ENCODE measurements around the gene TRAF5.
"Not testable (repeated sequence)": the region's sequence is repeated elsewhere in the genome, so short reads cannot be mapped to it uniquely, and the experiment has no call there.

Gene TRAF5

GRCh38 chr1:211313392-211313791 is 13.2 kb upstream of the TRAF5 start:
- H3K27me3 ChIP-seq (ENCODE audit: low read depth, low read length): no peaks in the 10 kb centered on the region
- no peak overlapping the region for H3K27ac ChIP-seq (ENCODE audit: low read length)
- H3K4me1 ChIP-seq (ENCODE audit: control insufficient read depth in 1 of 2, insufficient read depth in 2 of 2, low read length in 2 of 2): no peaks in the 10 kb centered on the region
- H3K4me3 ChIP-seq (ENCODE audit: low read depth in 1 of 2, low read length in 2 of 2): no peak overlapping the region
- peaks cover 21 to 25% of the 10 kb centered on the region in 2 donors for H3K36me3 ChIP-seq (ENCODE audit: control insufficient read depth in 1 of 2, insufficient read depth in 2 of 2, low read length in 2 of 2)
- H3K9me3 ChIP-seq (ENCODE audit: control insufficient read depth in 1 of 2, low read length in 2 of 2): no peaks in the 10 kb centered on the region

GRCh38 chr1:211318576-211319280 is 7.9 kb upstream of the TRAF5 start:
- H3K27me3 ChIP-seq (ENCODE audit: low read depth, low read length): no peaks in the 10 kb centered on the region
- H3K4me3 ChIP-seq (ENCODE audit: low read depth in 1 of 2, low read length in 2 of 2): no peak overlapping the region
- no peak overlapping the region for H3K27ac ChIP-seq (ENCODE audit: low read length)
- H3K36me3 ChIP-seq (ENCODE audit: control insufficient read depth in 1 of 2, insufficient read depth in 2 of 2, low read length in 2 of 2): peaks cover 3 to 11% of the 10 kb centered on the region in 2 donors
- no peaks in the 10 kb centered on the region for H3K9me3 ChIP-seq (ENCODE audit: control insufficient read depth in 1 of 2, low read length in 2 of 2)
- H3K4me1 ChIP-seq (ENCODE audit: control insufficient read depth in 1 of 2, insufficient read depth in 2 of 2, low read length in 2 of 2): no peaks in the 10 kb centered on the region

- Histone ChIP-seq H3K27ac (ENCODE audit: low read length) (no peak overlapping the region), H3K36me3 (ENCODE audit: control insufficient read depth in 1 of 2, insufficient read depth in 2 of 2, low read length in 2 of 2) (no peaks in the 10 kb centered on the region), H3K27me3 (ENCODE audit: low read depth, low read length) (no peaks in the 10 kb centered on the region), H3K9me3 (ENCODE audit: control insufficient read depth in 1 of 2, low read length in 2 of 2) (no peaks in the 10 kb centered on the region), H3K4me1 (ENCODE audit: control insufficient read depth in 1 of 2, insufficient read depth in 2 of 2, low read length in 2 of 2) (no peaks in the 10 kb centered on the region), H3K4me3 (ENCODE audit: low read depth in 1 of 2, low read length in 2 of 2) (no peak overlapping the region)
Observed at GRCh38 chr1:211319892-211320291, 6.7 kb upstream of the TRAF5 start.

GRCh38 chr1:211320980-211321379 is 5.7 kb upstream of the TRAF5 start:
- no peaks in the 10 kb centered on the region for H3K27me3 ChIP-seq (ENCODE audit: low read depth, low read length)
- H3K4me1 ChIP-seq (ENCODE audit: control insufficient read depth in 1 of 2, insufficient read depth in 2 of 2, low read length in 2 of 2): no peaks in the 10 kb centered on the region
- H3K9me3 ChIP-seq (ENCODE audit: control insufficient read depth in 1 of 2, low read length in 2 of 2): no peaks in the 10 kb centered on the region
- no peaks in the 10 kb centered on the region for H3K36me3 ChIP-seq (ENCODE audit: control insufficient read depth in 1 of 2, insufficient read depth in 2 of 2, low read length in 2 of 2)
- H3K27ac ChIP-seq (ENCODE audit: low read length): no peak overlapping the region
- H3K4me3 ChIP-seq (ENCODE audit: low read depth in 1 of 2, low read length in 2 of 2): no peak overlapping the region

GRCh38 chr1:211321646-211322045 is 5.0 kb upstream of the TRAF5 start:
- H3K9me3 ChIP-seq (ENCODE audit: control insufficient read depth in 1 of 2, low read length in 2 of 2); H3K4me3 ChIP-seq (ENCODE audit: low read depth in 1 of 2, low read length in 2 of 2); H3K36me3 ChIP-seq (ENCODE audit: control insufficient read depth in 1 of 2, insufficient read depth in 2 of 2, low read length in 2 of 2); H3K4me1 ChIP-seq (ENCODE audit: control insufficient read depth in 1 of 2, insufficient read depth in 2 of 2, low read length in 2 of 2); H3K27me3 ChIP-seq (ENCODE audit: low read depth, low read length); H3K27ac ChIP-seq (ENCODE audit: low read length): not testable (repeated sequence)

GRCh38 chr1:211323156-211324063 is 3.2 kb upstream of the TRAF5 start:
- Histone ChIP-seq H3K4me1 (ENCODE audit: control insufficient read depth in 1 of 2, insufficient read depth in 2 of 2, low read length in 2 of 2) (peaks cover 3 to 7% of the 10 kb centered on the region in 2 donors), H3K27me3 (ENCODE audit: low read depth, low read length) (no peaks in the 10 kb centered on the region), H3K27ac (ENCODE audit: low read length) (no peak overlapping the region), H3K9me3 (ENCODE audit: control insufficient read depth in 1 of 2, low read length in 2 of 2) (no peaks in the 10 kb centered on the region), H3K36me3 (ENCODE audit: control insufficient read depth in 1 of 2, insufficient read depth in 2 of 2, low read length in 2 of 2) (no peaks in the 10 kb centered on the region), H3K4me3 (ENCODE audit: low read depth in 1 of 2, low read length in 2 of 2) (no peak overlapping the region)

- Histone ChIP-seq H3K4me3 (ENCODE audit: low read depth in 1 of 2, low read length in 2 of 2) (no peak overlapping the region), H3K9me3 (ENCODE audit: control insufficient read depth in 1 of 2, low read length in 2 of 2) (no peaks in the 10 kb centered on the region), H3K36me3 (ENCODE audit: control insufficient read depth in 1 of 2, insufficient read depth in 2 of 2, low read length in 2 of 2) (no peaks in the 10 kb centered on the region), H3K4me1 (ENCODE audit: control insufficient read depth in 1 of 2, insufficient read depth in 2 of 2, low read length in 2 of 2) (peaks cover 3 to 7% of the 10 kb centered on the region in 2 donors), H3K27me3 (ENCODE audit: low read depth, low read length) (no peaks in the 10 kb centered on the region), H3K27ac (ENCODE audit: low read length) (no peak overlapping the region)
Observed at GRCh38 chr1:211324992-211325775, 1.4 kb upstream of the TRAF5 start.

- Histone ChIP-seq H3K9me3 (ENCODE audit: control insufficient read depth in 1 of 2, low read length in 2 of 2) (no peaks in the 10 kb centered on the region), H3K36me3 (ENCODE audit: control insufficient read depth in 1 of 2, insufficient read depth in 2 of 2, low read length in 2 of 2) (no peaks in the 10 kb centered on the region), H3K27ac (ENCODE audit: low read length) (peak overlapping the region; percentile 80), H3K4me3 (ENCODE audit: low read depth in 1 of 2, low read length in 2 of 2) (peak overlapping the region; percentile 68 to 77), H3K4me1 (ENCODE audit: control insufficient read depth in 1 of 2, insufficient read depth in 2 of 2, low read length in 2 of 2) (peaks cover 3 to 7% of the 10 kb centered on the region in 2 donors), H3K27me3 (ENCODE audit: low read depth, low read length) (no peaks in the 10 kb centered on the region)
Observed at GRCh38 chr1:211326140-211326527, 499 bp upstream of the TRAF5 start.

GRCh38 chr1:211327346-211327921 is 801 bp downstream of the TRAF5 start:
- H3K4me3 ChIP-seq (ENCODE audit: low read depth in 1 of 2, low read length in 2 of 2): peak overlapping the region; percentile 66 to 77
- H3K27me3 ChIP-seq (ENCODE audit: low read depth, low read length): no peaks in the 10 kb centered on the region
- H3K9me3 ChIP-seq (ENCODE audit: control insufficient read depth in 1 of 2, low read length in 2 of 2): no peaks in the 10 kb centered on the region
- H3K27ac ChIP-seq (ENCODE audit: low read length): peak overlapping the region; percentile 56
- H3K36me3 ChIP-seq (ENCODE audit: control insufficient read depth in 1 of 2, insufficient read depth in 2 of 2, low read length in 2 of 2): no peaks in the 10 kb centered on the region
- peaks cover 7 to 12% of the 10 kb centered on the region in 2 donors for H3K4me1 ChIP-seq (ENCODE audit: control insufficient read depth in 1 of 2, insufficient read depth in 2 of 2, low read length in 2 of 2)

- Histone ChIP-seq H3K27ac (ENCODE audit: low read length) (peak overlapping the region; percentile 56), H3K4me3 (ENCODE audit: low read depth in 1 of 2, low read length in 2 of 2) (peak overlapping the region; percentile 66 to 77)
Observed at GRCh38 chr1:211328084-211328694, 1.6 kb downstream of the TRAF5 start.

More at GRCh38 chr1:211328084-211328694, 1.6 kb downstream of the TRAF5 start:
- Histone ChIP-seq H3K9me3 (ENCODE audit: control insufficient read depth in 1 of 2, low read length in 2 of 2) (no peaks in the 10 kb centered on the region), H3K4me1 (ENCODE audit: control insufficient read depth in 1 of 2, insufficient read depth in 2 of 2, low read length in 2 of 2) (peaks cover 8 to 12% of the 10 kb centered on the region in 2 donors), H3K27me3 (ENCODE audit: low read depth, low read length) (no peaks in the 10 kb centered on the region), H3K36me3 (ENCODE audit: control insufficient read depth in 1 of 2, insufficient read depth in 2 of 2, low read length in 2 of 2) (no peaks in the 10 kb centered on the region)
